Measurements from ENCODE around the gene BAG1.

DNA sequence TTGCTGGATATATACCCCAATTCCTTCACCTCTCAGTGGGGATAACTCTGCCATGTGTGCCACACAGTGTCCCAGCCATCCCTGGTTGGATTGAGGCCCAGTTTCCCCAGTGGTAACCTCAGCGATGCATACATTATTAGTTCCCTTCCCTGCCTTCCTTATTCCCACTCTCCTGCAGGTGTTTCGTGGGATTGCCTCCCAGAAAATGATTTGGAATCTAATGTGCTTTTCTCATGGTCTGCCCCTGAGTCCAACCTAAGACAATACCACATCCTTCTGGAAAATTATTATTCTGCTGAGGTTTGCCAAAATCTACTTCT, 32.9 kb downstream of the BAG1 start:
- TF ChIP-seq POLR2A (IDR thresholded peaks at IDR 0.05; ENCODE audit: low read length) (no peak), GATA1 (IDR thresholded peaks at IDR 0.05; ENCODE audit: low read depth, low read length) (no peak)
